HEK293T (cell line): ENCODE data around the gene RIMBP2.

Experiments
- CTCF ChIA-PET: fragments of 350-600 bp; formaldehyde crosslinking; extraction: SDS; loops from one replicate; lab custom pipeline; 2021; ENCODE audit warnings: antibody characterized with exemption, inconsistent platforms; lab: Yijun Ruan, JAX
- POLR2A ChIA-PET: fragments of 350-600 bp; formaldehyde crosslinking; extraction: SDS; loops from one replicate; lab custom pipeline; 2020; ENCODE audit warnings: antibody characterized with exemption, inconsistent platforms; lab: Yijun Ruan, JAX
- DNase-seq: peaks from one replicate; pipeline ENCODE4 v3.0.0; 2012; ENCODE audit warnings: mixed read lengths; ENCODE audit errors: extremely low spot score
- ARNT ChIP-seq: fragments of 450-650 bp; IDR thresholded peaks from 2 replicates; pipeline ENCODE4 v1.6.1; 2017; ENCODE audit warnings: mild to moderate bottlenecking
- BHLHE40 ChIP-seq: fragments of 450-650 bp; IDR thresholded peaks from 2 replicates; pipeline ENCODE4 v1.6.1; 2016; ENCODE audit warnings: mild to moderate bottlenecking, moderate library complexity, borderline replicate concordance
- CTBP1 ChIP-seq: fragments of 450-650 bp; IDR thresholded peaks from 2 replicates; pipeline ENCODE4 v1.6.1; 2016; ENCODE audit warnings: borderline replicate concordance
- ELF4 ChIP-seq: fragments of 450-650 bp; IDR thresholded peaks from 2 replicates; pipeline ENCODE4 v1.6.1; 2017; ENCODE audit warnings: antibody characterized with exemption
- FOXA1 ChIP-seq: fragments of 450-650 bp; IDR thresholded peaks from 2 replicates; pipeline ENCODE4 v1.6.1; 2016; ENCODE audit warnings: mild to moderate bottlenecking
- FOXK2 ChIP-seq: fragments of 450-650 bp; IDR thresholded peaks from 2 replicates; pipeline ENCODE4 v1.6.1; 2016; ENCODE audit warnings: mild to moderate bottlenecking
- FOXM1 ChIP-seq: fragments of 450-650 bp; IDR thresholded peaks from 2 replicates; pipeline ENCODE4 v1.6.1; 2017; ENCODE audit warnings: mild to moderate bottlenecking, borderline replicate concordance
- HDGF ChIP-seq: fragments of 450-650 bp; IDR thresholded peaks from 2 replicates; pipeline ENCODE4 v1.6.1; 2017; ENCODE audit warnings: antibody characterized with exemption, borderline replicate concordance
- L3MBTL2 ChIP-seq: fragments of 450-650 bp; conservative IDR thresholded peaks from 2 replicates; pipeline ENCODE4 v1.6.1; 2016; ENCODE audit warnings: mild to moderate bottlenecking
- LEF1 ChIP-seq: fragments of 450-650 bp; IDR thresholded peaks from 2 replicates; pipeline ENCODE4 v1.6.1; 2017; ENCODE audit warnings: mild to moderate bottlenecking, borderline replicate concordance
- NFRKB ChIP-seq: fragments of 450-650 bp; IDR thresholded peaks from 2 replicates; pipeline ENCODE4 v1.6.1; 2016; ENCODE audit warnings: mild to moderate bottlenecking, moderate library complexity
- SP1 ChIP-seq: fragments of 450-650 bp; IDR thresholded peaks from 2 replicates; pipeline ENCODE4 v1.6.1; 2017
- SUZ12 ChIP-seq: fragments of 450-650 bp; IDR thresholded peaks from 2 replicates; pipeline ENCODE4 v1.6.1; 2016; ENCODE audit warnings: mild to moderate bottlenecking
- TARDBP ChIP-seq: fragments of 450-650 bp; IDR thresholded peaks from 2 replicates; pipeline ENCODE4 v1.6.1; 2016
- ZNF384 ChIP-seq: fragments of 450-650 bp; IDR thresholded peaks from 2 replicates; pipeline ENCODE4 v1.6.1; 2016
- TF ChIP-seq, protein P1 (sequence below): fragments of 450-650 bp; IDR thresholded peaks from 2 replicates; pipeline ENCODE4 v1.6.1; 2016

The RIMBP2 gene

DNA sequence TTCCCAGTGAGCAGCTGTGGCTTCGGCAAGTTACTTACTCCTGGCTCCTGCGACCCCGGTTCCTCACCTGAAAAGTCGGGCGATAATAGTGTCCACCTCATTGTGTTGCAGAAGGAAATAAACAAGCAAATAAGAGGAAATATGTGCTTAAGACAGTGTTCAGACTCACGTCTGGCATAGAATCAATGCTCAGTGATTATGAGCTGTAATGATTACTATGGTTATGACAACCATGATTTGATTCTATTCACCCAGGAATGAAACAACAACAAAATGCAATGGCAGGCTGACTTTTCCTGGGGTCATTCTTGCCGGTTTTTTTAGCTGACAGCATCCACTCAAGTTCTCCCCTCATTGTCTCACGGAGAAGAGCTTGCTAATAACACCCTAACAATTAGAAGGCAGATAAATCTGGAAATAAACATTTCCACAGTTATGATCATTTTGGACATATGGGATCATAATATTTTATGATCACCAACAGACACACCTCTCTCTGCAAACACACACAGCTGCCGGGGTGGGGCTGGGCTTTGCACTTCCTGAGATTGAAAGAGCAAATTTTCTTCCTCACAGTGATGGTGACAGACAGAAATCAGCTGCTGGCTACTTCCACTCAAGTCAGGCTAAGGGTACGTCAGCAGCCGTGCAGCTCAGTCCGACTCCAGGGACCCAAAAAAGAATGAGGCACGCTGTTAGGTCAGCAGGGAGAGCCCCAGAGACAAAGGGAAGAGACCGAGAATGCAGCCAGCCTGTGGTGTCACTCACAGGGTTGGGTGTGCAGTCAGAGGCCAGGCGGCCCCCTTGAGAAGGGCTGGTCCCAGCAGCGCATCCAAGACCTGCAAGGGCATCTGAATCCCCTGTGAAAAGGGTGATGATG, 158.0 kb downstream of the RIMBP2 start:
- TF ChIP-seq FOXK2 = no peak
- TF ChIP-seq ELF4 = no peak
- no peak for TF ChIP-seq ZNF384
- no peak for TF ChIP-seq TARDBP
- TF ChIP-seq SP1 = no peak
- no peak for TF ChIP-seq BHLHE40
- TF ChIP-seq NFRKB = no peak
- no peak for TF ChIP-seq SUZ12
- no peak for TF ChIP-seq LEF1
- TF ChIP-seq ARNT = no peak
- no peak for TF ChIP-seq FOXM1
- TF ChIP-seq CTBP1 = no peak
- ChIA-PET POLR2A (no interaction called here), CTCF (no interaction called here)
- no peak for DNase-seq

DNA sequence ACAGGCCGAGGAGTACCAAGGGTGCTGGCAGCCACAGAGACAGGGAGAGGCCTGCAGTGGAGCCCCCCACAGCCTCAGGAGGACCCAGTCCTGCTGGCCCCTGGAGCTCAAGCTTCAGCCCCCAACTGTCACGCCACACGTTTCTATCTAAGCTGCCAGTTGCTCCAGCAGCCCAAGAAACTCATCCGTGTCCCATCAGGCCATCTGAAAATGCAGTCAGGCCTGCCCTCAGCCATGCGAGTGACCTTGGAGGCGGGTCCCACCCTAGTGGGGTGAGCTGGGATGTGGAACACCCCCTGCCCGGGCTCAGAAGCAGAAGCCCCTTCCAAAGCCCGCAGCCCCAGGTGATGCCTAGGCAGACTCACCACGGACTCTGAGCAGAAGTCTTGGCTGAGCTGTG, 158.9 kb downstream of the RIMBP2 start:
- POLR2A ChIA-PET = no interaction called here
- no peak for DNase-seq
- CTCF ChIA-PET = no interaction called here
- no peak for TF ChIP-seq NFRKB

DNA sequence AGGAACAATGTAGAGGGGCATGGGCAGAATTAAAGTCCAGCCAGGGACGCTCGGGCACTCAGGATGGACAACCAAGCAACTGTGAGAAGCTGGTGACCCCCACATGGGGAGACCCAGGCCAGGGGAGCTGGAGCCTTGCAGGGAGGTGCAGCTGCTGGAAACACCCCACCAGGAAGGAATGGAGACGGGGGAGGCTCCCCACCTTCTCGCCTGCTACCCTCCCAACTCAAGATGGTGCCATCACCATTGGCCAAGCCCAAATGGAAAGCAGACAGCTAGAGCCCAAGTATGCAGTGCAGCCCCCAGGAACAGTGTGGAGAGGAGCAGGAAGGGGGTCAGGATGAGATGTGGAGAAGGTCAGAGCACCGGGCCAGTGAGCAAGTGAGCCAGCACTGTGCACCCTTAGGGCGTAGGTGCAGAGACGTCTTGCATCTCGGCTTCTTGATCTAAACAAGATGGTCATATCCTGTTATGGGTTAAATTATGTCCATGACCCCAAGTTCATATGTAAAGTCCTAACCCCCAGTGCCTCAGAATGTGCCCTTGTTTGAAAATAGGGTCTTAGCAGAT, 159.5 kb downstream of the RIMBP2 start:
- ChIA-PET CTCF (no interaction called here), POLR2A (no interaction called here)
- DNase-seq = no peak
- TF ChIP-seq ZNF384 = no peak
- no peak for TF ChIP-seq NFRKB
- no peak for TF ChIP-seq SUZ12
- TF ChIP-seq, protein P1, sequence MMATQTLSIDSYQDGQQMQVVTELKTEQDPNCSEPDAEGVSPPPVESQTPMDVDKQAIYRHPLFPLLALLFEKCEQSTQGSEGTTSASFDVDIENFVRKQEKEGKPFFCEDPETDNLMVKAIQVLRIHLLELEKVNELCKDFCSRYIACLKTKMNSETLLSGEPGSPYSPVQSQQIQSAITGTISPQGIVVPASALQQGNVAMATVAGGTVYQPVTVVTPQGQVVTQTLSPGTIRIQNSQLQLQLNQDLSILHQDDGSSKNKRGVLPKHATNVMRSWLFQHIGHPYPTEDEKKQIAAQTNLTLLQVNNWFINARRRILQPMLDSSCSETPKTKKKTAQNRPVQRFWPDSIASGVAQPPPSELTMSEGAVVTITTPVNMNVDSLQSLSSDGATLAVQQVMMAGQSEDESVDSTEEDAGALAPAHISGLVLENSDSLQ = no peak
- no peak for TF ChIP-seq BHLHE40
- TF ChIP-seq LEF1 = no peak
- TF ChIP-seq L3MBTL2 = no peak
- no peak for TF ChIP-seq TARDBP
- no peak for TF ChIP-seq HDGF
- no peak for TF ChIP-seq FOXM1

DNA sequence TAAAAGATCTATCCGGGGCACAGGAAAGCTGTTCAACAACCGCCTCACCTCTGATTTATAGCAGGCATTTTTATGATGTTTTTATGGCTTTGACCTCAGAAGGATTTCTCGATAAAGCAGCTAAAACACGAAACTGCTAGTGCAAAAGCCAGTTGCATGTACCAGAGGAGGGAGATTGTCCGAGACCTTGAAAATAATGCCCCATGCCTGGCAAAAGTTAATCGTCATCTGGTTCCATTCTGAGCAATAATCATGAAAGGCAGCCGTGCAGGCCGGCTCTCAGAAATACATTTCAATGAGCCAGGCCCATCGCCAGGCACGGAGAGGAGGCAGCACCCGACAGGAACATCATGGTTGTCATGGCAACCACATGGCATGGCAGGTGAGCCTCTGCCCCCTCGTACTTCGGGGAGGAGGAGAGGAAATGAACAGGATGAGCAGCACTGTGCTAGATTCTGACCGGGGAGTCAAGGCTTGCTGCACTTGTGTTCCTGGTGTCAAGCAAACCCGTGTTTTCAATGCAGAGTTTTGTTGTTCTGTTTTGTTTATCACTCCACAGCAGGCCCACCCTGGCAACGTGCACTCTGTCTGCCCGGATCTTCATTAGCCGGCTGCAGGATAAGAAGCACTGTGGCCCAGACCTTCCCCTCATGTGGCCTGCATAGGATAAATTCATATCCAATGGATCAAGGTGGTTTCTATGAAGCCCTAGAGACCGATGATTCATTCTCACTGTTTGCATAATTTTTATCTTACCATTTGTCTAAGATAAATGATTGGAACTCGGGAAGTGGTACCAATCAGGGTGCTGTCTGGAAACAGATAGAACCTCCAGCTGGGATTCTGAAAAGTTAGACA, 160.2 kb downstream of the RIMBP2 start:
- CTCF ChIA-PET = no interaction called here
- no peak for TF ChIP-seq FOXA1
- POLR2A ChIA-PET = no interaction called here
- no peak for DNase-seq

DNA sequence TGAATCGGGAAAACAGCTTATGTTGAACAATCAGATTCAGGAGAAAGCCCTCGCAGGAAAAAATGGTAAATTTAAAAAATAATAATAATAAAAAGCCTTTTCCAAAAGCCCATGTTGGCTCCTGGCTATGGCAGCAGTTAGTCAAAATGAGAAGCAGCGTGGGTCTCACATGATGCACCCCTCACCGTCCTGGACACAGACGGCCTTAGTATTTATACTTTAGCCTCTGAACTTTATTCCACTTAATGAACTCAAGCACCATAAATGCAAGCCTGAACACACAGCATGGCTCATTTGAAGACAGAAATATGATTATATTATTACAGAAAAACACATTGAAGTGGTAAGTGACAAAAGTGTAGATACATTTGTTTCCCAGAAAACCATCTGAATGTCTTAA, 160.9 kb downstream of the RIMBP2 start:
- POLR2A ChIA-PET = no interaction called here
- TF ChIP-seq ZNF384 (no peak), SP1 (no peak), TARDBP (no peak), L3MBTL2 (no peak)
- CTCF ChIA-PET = no interaction called here
- DNase-seq = no peak

DNA sequence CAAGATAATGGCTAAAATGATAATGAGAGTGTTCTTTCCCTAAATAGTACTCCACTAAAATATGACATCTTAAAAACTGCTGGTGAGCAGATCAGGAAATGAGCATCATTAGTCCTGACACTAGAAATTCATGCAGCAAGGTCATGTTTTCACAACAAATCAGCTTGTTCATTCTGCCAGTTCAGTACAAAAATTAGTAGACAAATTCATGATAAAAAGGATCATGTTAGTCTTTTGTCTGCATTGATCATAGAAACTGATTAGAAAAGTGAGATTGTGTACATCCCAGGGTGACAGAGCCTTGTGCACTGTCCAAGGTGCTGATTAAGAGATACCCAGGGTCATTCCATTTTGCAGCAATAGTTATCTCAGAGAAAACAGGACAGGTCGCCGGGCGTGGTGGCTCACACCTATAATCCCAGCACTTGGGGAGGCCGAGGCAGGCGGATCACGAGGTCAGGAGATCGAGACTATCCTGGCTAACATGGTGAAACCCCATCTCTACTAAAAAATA, 163.6 kb downstream of the RIMBP2 start:
- ChIA-PET POLR2A (no interaction called here), CTCF (no interaction called here)
- TF ChIP-seq SUZ12 (no peak), NFRKB (no peak), L3MBTL2 (no peak), CTBP1 (no peak), FOXA1 (no peak), HDGF (no peak), LEF1 (no peak), FOXK2 (no peak), ELF4 (no peak), FOXM1 (no peak), ARNT (no peak), BHLHE40 (no peak), TARDBP (no peak), SP1 (no peak), ZNF384 (no peak)
- TF ChIP-seq, protein P1 = no peak
- DNase-seq = no peak

DNA sequence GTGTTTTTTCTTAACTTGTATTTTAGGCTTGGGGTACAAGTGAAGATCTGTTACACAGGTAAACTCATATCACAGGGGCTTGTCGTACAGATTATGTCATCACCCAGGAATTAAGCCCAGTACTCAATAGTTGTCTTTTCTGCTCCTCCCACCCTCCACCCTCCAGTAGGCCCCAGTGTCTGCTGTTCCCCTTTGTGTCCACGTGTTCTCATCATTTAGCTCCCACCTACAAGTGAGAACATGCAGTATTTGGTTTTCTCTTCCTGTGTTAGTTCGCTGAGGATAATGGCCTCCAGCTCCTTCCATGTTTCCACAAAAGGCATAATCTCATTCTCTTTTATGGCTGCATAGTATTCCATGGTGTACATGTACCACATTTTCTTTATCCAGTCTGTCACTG, 166.7 kb downstream of the RIMBP2 start:
- no peak for TF ChIP-seq SP1
- no peak for TF ChIP-seq FOXM1
- no peak for TF ChIP-seq LEF1
- no peak for TF ChIP-seq NFRKB
- no peak for TF ChIP-seq ELF4
- TF ChIP-seq SUZ12 = no peak
- TF ChIP-seq FOXK2 = no peak
- no peak for TF ChIP-seq TARDBP
- TF ChIP-seq ZNF384 = no peak
- TF ChIP-seq, protein P1 = no peak
- TF ChIP-seq L3MBTL2 = no peak
- no peak for TF ChIP-seq CTBP1
- TF ChIP-seq BHLHE40 = no peak
- POLR2A ChIA-PET = no interaction called here
- DNase-seq = no peak
- CTCF ChIA-PET = no interaction called here
